Activated CD4-positive, alpha-beta memory T cell treated with anti-CD3 and anti-CD28 coated beads, Interleukin-2, amount 10 ng/mL, durations not matched to agents 7 days and 5 days (primary cell): ENCODE measurements around the gene USP54. TPM values are rescaled to one million over a fixed set of nuclear protein-coding genes. Genes with fewer than 3 reads are reported as not detected.
"Not testable (repeated sequence)": the region's sequence is repeated elsewhere in the genome, so short reads cannot be mapped to it uniquely, and the experiment has no call there.

Experiments used
- CTCF ChIA-PET: fragments of 350-600 bp; sonication (Branson Sonifier 250); formaldehyde crosslinking; loops from one replicate; lab custom pipeline; 2021; ENCODE audit warnings: antibody characterized with exemption, inconsistent platforms; lab: Charles Lee
- POLR2A ChIA-PET: fragments of 350-600 bp; sonication (Branson Sonifier 250); formaldehyde crosslinking; loops from one replicate; lab custom pipeline; 2021; ENCODE audit warnings: antibody characterized with exemption; lab: Charles Lee
- DNase-seq: peaks from one replicate; pipeline ENCODE4 v3.0.0-alpha.2; 2020
- H3K27ac Mint-ChIP-seq: one replicate; pipeline ENCODE4 v1.8.0; 2021; ENCODE audit warnings: mild to moderate bottlenecking, mixed read lengths
- H3K27me3 Mint-ChIP-seq: one replicate; pipeline ENCODE4 v1.8.0; 2021; ENCODE audit warnings: mixed read lengths
- H3K36me3 Mint-ChIP-seq: one replicate; pipeline ENCODE4 v1.8.0; 2021; ENCODE audit warnings: low read depth, mixed read lengths
- H3K4me1 Mint-ChIP-seq: one replicate; pipeline ENCODE4 v1.8.0; 2021; ENCODE audit warnings: mixed read lengths
- H3K4me3 Mint-ChIP-seq: one replicate; pipeline ENCODE4 v1.8.0; 2021; ENCODE audit warnings: mild to moderate bottlenecking, mixed read lengths
- H3K9me3 Mint-ChIP-seq: one replicate; pipeline ENCODE4 v1.8.0; 2021; ENCODE audit warnings: mixed read lengths
- total RNA-seq, 2 experiments: library from RNA; stranded (reverse); gene quantifications; one replicate each; pipeline ENCODE4 v1.2.3, GENCODE V29; 2021

Gene USP54
- total RNA-seq, 2 experiments from 2014 or later = 3.0 to 3.4 TPM

DNA sequence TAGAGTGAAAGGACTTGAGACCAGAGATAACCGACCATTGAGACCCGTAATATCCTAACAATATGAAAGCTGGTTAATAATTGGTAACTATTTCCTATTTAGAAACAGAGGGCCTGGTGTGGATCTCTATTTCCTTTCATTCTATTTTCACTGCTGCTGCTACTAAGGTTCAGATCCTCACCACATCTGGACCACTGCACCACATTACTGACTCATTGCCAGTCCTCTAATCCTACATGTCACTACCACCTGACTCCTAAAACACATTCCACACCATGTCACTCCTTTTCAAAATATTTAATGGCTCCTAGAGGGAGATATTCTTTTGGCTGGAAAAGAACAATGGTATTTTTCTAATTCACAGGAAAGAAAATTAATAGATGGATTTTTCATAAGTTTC, 6.4 kb downstream of the USP54 start:
- no peak for DNase-seq
- Mint-ChIP-seq H3K27me3 (no peaks in the 10 kb centered on the region), H3K36me3 (peaks cover 2% of the 10 kb centered on the region), H3K4me3 (no peak overlapping the region), H3K4me1 (peaks cover 4% of the 10 kb centered on the region), H3K9me3 (no peaks in the 10 kb centered on the region), H3K27ac (no peak overlapping the region)
- ChIA-PET CTCF (no interaction called here), POLR2A (interaction anchor here (1.8 kb wide), 1 partner anchor 17 kb away, joined by 4 read pairs; no protein-coding TSS in a partner anchor)

DNA sequence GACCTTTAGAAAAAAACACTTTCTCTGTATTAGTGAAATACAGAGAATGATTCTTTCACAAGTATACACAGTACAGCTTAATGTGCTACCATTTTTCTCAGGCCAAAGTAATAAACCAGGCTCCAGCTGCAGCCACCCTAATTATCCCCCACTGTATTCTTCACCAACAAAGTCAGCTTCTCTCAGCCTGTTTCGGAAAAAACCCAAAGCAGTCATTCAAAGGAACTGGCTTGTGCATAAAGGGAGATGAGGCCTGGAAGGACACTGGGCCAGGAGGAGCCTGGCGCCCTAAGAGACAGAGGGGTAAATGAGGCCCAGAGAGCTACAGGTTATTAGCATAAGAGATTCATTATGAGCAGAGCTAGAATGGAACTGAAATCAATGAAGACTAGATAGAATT, 9.2 kb downstream of the USP54 start:
- H3K36me3 Mint-ChIP-seq = peaks cover 2% of the 10 kb centered on the region
- peaks cover 2% of the 10 kb centered on the region for H3K4me1 Mint-ChIP-seq
- POLR2A ChIA-PET = no interaction called here
- H3K27ac Mint-ChIP-seq = no peak overlapping the region
- DNase-seq = no peak
- no peak overlapping the region for H3K4me3 Mint-ChIP-seq
- H3K9me3 Mint-ChIP-seq = no peaks in the 10 kb centered on the region
- no peaks in the 10 kb centered on the region for H3K27me3 Mint-ChIP-seq
- CTCF ChIA-PET = interaction anchor here (0.9 to 1.5 kb wide), 4 partner anchors 10 to 61 kb away, joined by 3 to 4 read pairs (median 3); no protein-coding TSS in a partner anchor

DNA sequence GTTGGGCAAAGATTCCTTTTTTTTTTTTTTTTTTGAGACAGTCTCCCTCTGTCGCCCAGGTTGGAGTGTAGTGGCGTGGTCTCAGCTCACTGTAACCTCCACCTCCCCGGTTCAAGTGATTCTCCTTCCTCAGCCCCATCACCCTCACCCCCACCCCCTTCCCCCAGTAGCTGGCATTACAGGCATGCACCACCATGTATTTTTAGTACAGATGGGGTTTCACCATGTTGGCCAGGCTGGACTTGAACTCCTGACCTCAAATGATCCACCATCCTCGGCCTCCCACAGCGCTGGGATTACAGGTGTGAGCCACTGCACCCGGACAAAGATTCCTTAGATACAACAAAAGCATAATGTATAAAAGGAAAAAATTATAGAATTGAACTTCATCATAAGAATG, 12.2 kb downstream of the USP54 start:
- H3K27ac Mint-ChIP-seq, H3K4me3 Mint-ChIP-seq, POLR2A ChIA-PET, H3K27me3 Mint-ChIP-seq, H3K4me1 Mint-ChIP-seq, H3K9me3 Mint-ChIP-seq, H3K36me3 Mint-ChIP-seq, DNase-seq, CTCF ChIA-PET: not testable (repeated sequence)

DNA sequence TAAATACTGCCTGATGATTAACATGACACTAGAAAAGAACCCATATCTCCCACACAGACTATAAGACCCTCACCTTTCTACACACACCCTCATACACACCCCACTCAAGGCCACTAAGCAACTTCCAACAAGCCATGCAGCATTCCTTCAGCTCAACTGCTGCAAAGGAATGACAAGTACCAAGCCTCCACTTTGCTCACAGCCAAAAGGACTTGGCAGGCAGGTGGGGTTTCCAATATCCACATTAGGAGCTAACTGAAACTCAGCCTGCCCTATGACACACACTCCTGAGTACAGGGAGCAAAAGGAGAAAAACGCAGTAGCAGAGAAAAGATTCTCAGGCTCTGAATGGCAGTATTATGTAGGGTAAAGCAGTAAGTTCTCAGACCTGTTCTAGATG, 13.4 kb downstream of the USP54 start:
- Mint-ChIP-seq H3K27me3 (no peaks in the 10 kb centered on the region), H3K36me3 (no peaks in the 10 kb centered on the region), H3K4me1 (no peaks in the 10 kb centered on the region), H3K9me3 (no peaks in the 10 kb centered on the region), H3K4me3 (no peak overlapping the region), H3K27ac (no peak overlapping the region)
- CTCF ChIA-PET = interaction anchor here (1.2 kb wide), 1 partner anchor 14 kb away, joined by 4 read pairs; the partner anchor contains the start of gene USP54
- POLR2A ChIA-PET = no interaction called here
- no peak for DNase-seq

DNA sequence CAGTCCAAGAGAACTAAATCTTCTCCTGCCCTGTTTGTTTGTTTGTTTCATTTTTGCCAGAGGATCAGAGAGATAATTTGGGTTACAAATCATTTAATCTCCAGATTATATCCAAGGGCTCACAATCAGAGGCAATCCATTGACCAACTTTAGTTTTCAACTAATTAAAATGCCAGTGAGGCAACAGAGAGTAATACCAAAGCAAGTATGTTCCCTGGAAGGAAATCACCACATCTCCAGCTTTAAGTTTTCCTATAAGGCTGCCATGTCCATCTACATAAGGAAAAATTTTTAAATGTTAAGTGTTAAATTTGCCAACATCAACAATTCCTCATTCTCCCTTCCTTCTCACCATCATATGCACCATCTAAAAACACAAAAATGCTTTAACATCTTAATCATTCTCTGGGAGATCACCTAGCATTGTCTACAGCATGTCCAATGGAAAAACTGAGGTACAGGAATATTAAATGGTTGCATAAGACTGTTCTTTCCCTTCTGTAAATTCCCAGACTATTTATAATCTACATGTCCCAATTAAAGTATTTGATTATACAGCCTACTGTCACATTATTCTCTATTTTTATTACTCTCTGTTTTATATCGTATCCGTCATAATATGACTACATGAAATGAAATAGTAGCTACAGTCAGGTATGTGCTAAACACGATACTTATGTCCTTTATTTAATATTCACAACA, 14.1 kb downstream of the USP54 start:
- CTCF ChIA-PET = interaction anchor here (1.2 kb wide), 1 partner anchor 14 kb away, joined by 4 read pairs; the partner anchor contains the start of gene USP54
- no peak for DNase-seq
- H3K27ac Mint-ChIP-seq = no peak overlapping the region
- H3K4me3 Mint-ChIP-seq = no peak overlapping the region
- H3K36me3 Mint-ChIP-seq = no peaks in the 10 kb centered on the region
- no peaks in the 10 kb centered on the region for H3K27me3 Mint-ChIP-seq
- POLR2A ChIA-PET = no interaction called here
- no peaks in the 10 kb centered on the region for H3K9me3 Mint-ChIP-seq
- H3K4me1 Mint-ChIP-seq = no peaks in the 10 kb centered on the region

DNA sequence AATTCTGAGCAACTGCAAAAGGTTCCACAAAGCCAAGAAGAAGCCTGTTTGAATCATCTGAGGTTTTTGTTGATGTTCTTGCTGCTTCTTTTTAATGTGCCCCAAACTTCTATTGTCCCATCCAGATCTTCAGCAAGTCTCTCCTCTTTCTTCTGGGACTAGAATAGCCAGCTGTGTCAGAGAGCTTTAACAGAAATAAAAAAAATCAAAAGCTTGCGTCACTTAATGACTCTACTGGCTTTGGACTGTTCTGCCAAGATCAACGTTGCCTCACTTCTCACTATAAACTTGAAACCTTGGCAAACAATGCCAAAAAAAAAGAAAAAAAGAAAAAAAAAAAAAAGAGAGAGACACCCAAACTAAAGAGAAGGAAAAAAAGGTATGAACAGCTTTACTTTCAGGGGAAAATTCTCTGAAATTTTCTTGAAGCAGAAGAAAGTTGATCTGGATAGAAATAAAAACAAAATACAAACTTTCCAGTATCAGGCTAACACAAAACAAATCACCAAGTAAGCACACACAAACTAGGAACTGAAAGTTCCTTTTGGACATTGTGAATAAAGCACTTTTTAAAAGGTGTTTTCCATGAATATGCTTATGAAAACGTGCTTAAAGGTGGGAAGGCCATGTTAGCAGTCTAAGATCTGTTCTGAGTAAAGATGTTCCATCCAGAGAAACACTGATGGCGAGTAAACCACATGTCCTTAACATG, 14.8 kb downstream of the USP54 start:
- Mint-ChIP-seq H3K36me3 (no peaks in the 10 kb centered on the region), H3K27me3 (no peaks in the 10 kb centered on the region), H3K27ac (no peak overlapping the region), H3K4me3 (no peak overlapping the region), H3K9me3 (no peaks in the 10 kb centered on the region), H3K4me1 (no peaks in the 10 kb centered on the region)
- POLR2A ChIA-PET = no interaction called here
- CTCF ChIA-PET = no interaction called here
- no peak for DNase-seq

DNA sequence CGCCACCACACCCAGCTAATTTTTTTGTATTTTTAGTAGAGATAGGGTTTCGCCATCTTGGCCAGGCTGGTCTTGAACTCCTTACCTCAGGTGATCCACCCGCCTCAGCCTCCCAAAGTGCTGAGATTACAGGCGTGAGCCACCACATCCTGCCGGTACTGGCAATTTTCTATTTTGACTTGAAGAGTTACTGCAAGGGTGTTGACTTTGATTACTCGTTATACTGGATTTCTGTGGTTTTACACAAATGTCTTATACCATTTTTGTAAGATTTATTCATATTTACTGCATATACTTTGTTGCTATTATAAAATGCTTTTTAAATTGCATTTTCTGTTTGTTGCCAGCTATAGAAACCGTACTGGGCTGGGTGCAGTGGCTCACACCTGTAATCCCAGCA, 24.1 kb downstream of the USP54 start:
- DNase-seq, H3K27me3 Mint-ChIP-seq, H3K4me3 Mint-ChIP-seq, CTCF ChIA-PET, H3K36me3 Mint-ChIP-seq, H3K9me3 Mint-ChIP-seq, H3K4me1 Mint-ChIP-seq, POLR2A ChIA-PET, H3K27ac Mint-ChIP-seq: not testable (repeated sequence)

DNA sequence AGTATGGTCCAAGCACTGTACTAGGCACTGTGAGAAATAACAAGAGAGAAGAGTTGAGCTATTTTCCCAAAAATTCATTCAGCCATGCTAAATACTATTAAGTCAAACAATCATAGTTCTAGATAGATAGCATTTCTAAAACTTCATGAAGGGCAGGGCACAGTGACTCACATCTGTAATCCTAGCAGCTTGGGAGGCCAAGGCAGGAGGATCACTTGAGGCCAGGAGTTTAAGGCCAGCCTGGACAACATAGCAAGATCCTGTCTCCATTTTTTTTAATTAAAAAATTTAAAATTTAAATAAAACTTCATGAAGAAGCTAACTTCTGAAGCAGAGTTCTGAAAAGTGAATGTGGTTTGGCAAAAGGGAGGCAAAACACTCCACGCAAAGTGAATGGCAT, 29.9 kb downstream of the USP54 start:
- no peaks in the 10 kb centered on the region for H3K36me3 Mint-ChIP-seq
- ChIA-PET CTCF (no interaction called here), POLR2A (no interaction called here)
- no peaks in the 10 kb centered on the region for H3K27me3 Mint-ChIP-seq
- no peak for DNase-seq
- no peaks in the 10 kb centered on the region for H3K9me3 Mint-ChIP-seq
- H3K4me3 Mint-ChIP-seq = no peak overlapping the region
- H3K4me1 Mint-ChIP-seq = no peaks in the 10 kb centered on the region
- no peak overlapping the region for H3K27ac Mint-ChIP-seq

DNA sequence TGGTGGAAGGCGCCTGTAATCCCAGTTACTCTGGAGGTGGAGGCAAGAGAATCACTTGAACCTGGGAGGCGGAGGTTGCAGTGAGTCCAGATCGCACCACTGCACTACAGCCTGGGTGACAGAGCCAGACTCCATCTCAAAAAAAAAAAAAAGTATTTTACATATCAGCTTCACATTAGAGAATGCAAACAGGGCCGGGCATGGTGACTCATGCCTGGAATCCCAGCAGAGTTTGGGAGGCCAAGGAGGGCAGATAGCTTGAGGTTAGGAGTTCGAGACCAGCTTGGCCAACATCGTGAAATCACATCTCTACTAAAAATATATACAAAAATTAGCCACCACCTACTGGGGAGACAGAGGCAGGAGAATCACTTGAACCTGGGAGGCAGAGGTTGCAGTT, 31.6 kb downstream of the USP54 start:
- ChIA-PET POLR2A (no interaction called here), CTCF (no interaction called here)
- no peak for DNase-seq
- Mint-ChIP-seq H3K36me3 (no peaks in the 10 kb centered on the region), H3K27ac (no peak overlapping the region), H3K4me1 (no peaks in the 10 kb centered on the region), H3K9me3 (no peaks in the 10 kb centered on the region), H3K4me3 (no peak overlapping the region), H3K27me3 (no peaks in the 10 kb centered on the region)

DNA sequence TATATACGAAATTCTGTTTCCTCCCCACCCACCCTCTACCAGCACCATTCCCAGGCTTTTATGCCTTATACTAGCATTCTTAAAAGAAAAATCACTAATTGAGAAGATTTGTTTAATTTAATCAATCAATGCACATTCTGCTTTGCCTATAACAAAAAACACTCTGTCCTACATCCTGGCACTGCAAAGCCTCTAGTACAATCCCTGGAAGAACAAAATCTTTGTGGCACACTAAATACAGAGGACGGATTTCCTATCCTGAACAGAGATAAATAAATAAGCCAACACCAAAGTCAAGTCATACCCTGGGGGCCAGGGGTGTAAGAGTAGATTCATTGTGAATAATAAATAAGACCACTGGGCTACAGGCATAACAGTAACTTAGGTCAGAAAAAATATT, 34.3 kb downstream of the USP54 start:
- DNase-seq = no peak
- H3K4me1 Mint-ChIP-seq = no peaks in the 10 kb centered on the region
- H3K4me3 Mint-ChIP-seq = no peak overlapping the region
- H3K27ac Mint-ChIP-seq = no peak overlapping the region
- H3K36me3 Mint-ChIP-seq = no peaks in the 10 kb centered on the region
- CTCF ChIA-PET = no interaction called here
- H3K9me3 Mint-ChIP-seq = no peaks in the 10 kb centered on the region
- no peaks in the 10 kb centered on the region for H3K27me3 Mint-ChIP-seq
- POLR2A ChIA-PET = no interaction called here

DNA sequence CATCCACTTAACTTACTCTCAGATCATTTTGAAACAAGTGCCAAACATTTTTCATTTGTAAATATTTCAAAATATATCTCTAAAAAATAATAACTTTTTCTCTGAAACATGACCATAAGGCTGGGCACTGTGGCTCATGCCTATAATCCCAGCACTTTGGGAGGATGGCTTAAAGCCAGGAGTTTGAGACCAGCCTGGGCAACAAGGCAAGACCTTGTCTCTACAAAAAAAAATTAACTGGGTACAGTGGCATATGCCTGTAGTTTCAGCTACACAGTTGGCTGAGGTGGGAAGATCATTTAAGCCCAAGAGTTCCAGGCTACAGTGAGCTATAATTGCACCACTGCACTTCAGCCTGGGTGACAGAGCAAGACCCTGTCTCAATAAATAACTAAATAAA, 36.4 kb downstream of the USP54 start:
- ChIA-PET CTCF (interaction anchor here (0.8 to 1.3 kb wide), 2 partner anchors 16 to 25 kb away, joined by 4 to 5 read pairs; no protein-coding TSS in a partner anchor), POLR2A (no interaction called here)
- no peak for DNase-seq
- no peak overlapping the region for H3K27ac Mint-ChIP-seq
- no peaks in the 10 kb centered on the region for H3K4me1 Mint-ChIP-seq
- H3K4me3 Mint-ChIP-seq = no peak overlapping the region
- no peaks in the 10 kb centered on the region for H3K9me3 Mint-ChIP-seq
- no peaks in the 10 kb centered on the region for H3K27me3 Mint-ChIP-seq
- no peaks in the 10 kb centered on the region for H3K36me3 Mint-ChIP-seq

DNA sequence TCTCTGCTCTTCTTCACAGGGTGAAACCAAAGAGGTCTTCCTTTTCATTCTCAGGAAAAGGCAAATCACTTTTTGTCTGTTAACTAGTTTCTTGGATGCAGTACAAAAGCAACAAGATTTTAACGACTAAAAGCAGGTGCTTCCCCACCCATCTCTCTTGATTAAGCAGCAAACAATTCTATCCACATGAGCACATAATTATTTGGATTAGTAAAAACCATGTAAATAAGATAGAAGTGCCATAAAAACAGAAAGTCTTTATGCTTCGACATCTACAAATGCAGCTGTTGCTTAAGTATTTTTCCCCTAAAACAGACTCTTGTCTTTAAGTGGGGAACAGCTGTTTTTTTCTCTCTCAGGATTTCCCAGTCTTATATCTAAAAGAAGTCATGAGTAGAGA, 37.4 kb downstream of the USP54 start:
- Mint-ChIP-seq H3K27ac (no peak overlapping the region), H3K4me3 (no peak overlapping the region), H3K36me3 (no peaks in the 10 kb centered on the region), H3K27me3 (no peaks in the 10 kb centered on the region), H3K4me1 (no peaks in the 10 kb centered on the region), H3K9me3 (no peaks in the 10 kb centered on the region)
- CTCF ChIA-PET = interaction anchor here (0.8 kb wide), 1 partner anchor 17 kb away, joined by 4 read pairs; no protein-coding TSS in a partner anchor
- no peak for DNase-seq
- POLR2A ChIA-PET = no interaction called here

DNA sequence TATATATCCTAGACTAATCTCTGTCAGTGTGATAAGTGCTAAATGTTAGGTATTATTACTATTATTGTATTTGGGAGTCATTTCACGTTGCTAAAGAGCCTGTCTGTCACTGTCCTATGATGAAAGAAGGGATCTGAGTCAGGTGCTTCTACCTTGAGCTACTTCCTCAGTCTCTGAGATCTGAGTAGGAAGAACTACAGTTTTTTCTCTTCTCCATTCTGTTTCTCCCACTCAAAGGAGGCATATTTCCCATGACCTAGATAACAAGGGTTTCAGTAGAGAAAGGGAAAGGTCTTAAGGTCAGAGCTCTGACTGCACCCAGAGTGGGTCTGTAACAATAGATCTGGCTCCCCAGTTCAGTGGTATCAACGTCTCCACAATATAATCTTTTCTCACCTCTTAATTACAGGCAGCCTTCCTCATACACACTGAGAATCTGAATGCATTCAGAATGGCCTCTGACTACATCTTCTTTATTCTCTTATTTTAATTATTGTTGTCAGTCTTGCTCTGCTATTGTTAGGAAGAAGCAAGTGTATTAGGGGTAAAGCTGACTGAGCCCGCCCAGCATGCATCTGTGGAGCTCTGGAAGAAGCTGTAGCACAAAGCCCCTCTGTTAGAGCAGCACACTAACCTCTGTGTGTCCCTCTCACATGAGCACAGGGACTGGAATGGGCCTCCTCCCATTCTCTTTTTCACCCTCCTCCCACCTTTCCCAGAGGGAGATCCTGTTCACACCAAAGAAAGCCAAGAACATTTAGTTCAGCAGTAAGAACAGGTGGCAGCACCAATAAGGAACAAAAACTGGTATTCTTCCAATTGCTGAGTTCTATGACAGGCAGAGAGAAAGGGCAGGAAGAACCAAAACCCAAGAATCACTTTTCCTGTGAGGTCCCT, 38.1 kb downstream of the USP54 start:
- H3K9me3 Mint-ChIP-seq = no peaks in the 10 kb centered on the region
- POLR2A ChIA-PET = no interaction called here
- no peak for DNase-seq
- H3K4me1 Mint-ChIP-seq = no peaks in the 10 kb centered on the region
- H3K27me3 Mint-ChIP-seq = no peaks in the 10 kb centered on the region
- no peak overlapping the region for H3K27ac Mint-ChIP-seq
- CTCF ChIA-PET = no interaction called here
- no peak overlapping the region for H3K4me3 Mint-ChIP-seq
- no peaks in the 10 kb centered on the region for H3K36me3 Mint-ChIP-seq
